K562 (cell line): ENCODE measurements around the gene DVL2. TPM values are rescaled to one million over a fixed set of nuclear protein-coding genes. Genes with fewer than 3 reads are reported as not detected.

Experiments used
- ATAC-seq: fragments of 200-7000 bp; cut with Tn5 transposase; 3 replicates; pipeline ENCODE4 v1.9.1; 2020; ENCODE audit warnings: moderate library complexity
- BruUV-seq: library from RNA; stranded (reverse); fragments of 400-500 nt; replicated peaks from 2 replicates; lab custom pipeline; 2021; lab: Mats Ljungman, UMichigan
- CTCF ChIA-PET: fragments of 300-600 bp; formaldehyde crosslinking; extraction: SDS; loops from one replicate; lab custom pipeline; 2021; ENCODE audit warnings: low intra/inter-chr PET ratio; lab: Yijun Ruan, JAX
- POLR2A ChIA-PET: fragments of 300-600, 350-650 bp; sonication (Branson Sonifier 250); formaldehyde crosslinking; extraction: SDS; loops from one replicate; lab custom pipeline; 2021; ENCODE audit warnings: antibody characterized with exemption, inconsistent platforms; lab: Yijun Ruan, JAX
- DNase-seq, 4 experiments: peaks; one replicate each; pipeline versions ENCODE4 v3.0.0 to v3.0.0-alpha.2; 2011 to 2018; ENCODE audit warnings: low spot score in 3 of 4, mixed read lengths in 3 of 4; ENCODE audit errors: extremely low read depth in 1 of 4
- FAIRE-seq: peaks from 2 replicates; lab custom pipeline; 2011; peaks lifted over from hg19 to GRCh38; lab: Jason Lieb, UNC
- H2AFZ ChIP-seq: 2 replicates; pipeline ENCODE4 v1.6.0; 2011; ENCODE audit warnings: low read depth, low read length, control low read depth, inconsistent platforms
- H3K27ac ChIP-seq: fragments of 200-600 bp; 3 replicates; pipeline ENCODE4 v1.8.0; 2011; ENCODE audit warnings: low read depth, mild to moderate bottlenecking, control low read depth, inconsistent platforms, low read length, moderate library complexity, mixed read lengths; ENCODE audit errors: extremely low read depth
- H3K27me3 ChIP-seq, 2 experiments: fragments of 300-600 bp in 1 of 2; 2 replicates in 1 of 2; 3 replicates in 1 of 2; pipeline versions ENCODE4 v1.6.0 to v1.8.0; 2011; ENCODE audit warnings: inconsistent platforms in 2 of 2, low read length in 2 of 2, mild to moderate bottlenecking in 1 of 2, mixed read lengths in 1 of 2, moderate library complexity in 1 of 2; ENCODE audit not compliant: control insufficient read depth in 2 of 2, insufficient read depth in 2 of 2
- H3K36me3 ChIP-seq: fragments of 300-600 bp; 3 replicates; pipeline ENCODE4 v1.8.0; 2011; ENCODE audit warnings: mild to moderate bottlenecking, low read length, inconsistent platforms; ENCODE audit not compliant: control insufficient read depth, insufficient read depth
- H3K4me1 ChIP-seq, 2 experiments: fragments of 200-600 bp in 1 of 2; replicated peaks in 1 of 2; 2 replicates in 1 of 2; 3 replicates in 1 of 2; pipeline versions ENCODE4 v1.5.1 to v1.8.0; 2011; ENCODE audit warnings: inconsistent platforms in 2 of 2, low read length in 2 of 2, mild to moderate bottlenecking in 1 of 2, mixed read lengths in 1 of 2, moderate library complexity in 1 of 2; ENCODE audit not compliant: control insufficient read depth in 2 of 2, insufficient read depth in 2 of 2
- H3K4me2 ChIP-seq: 2 replicates; pipeline ENCODE4 v1.6.1; 2011; ENCODE audit warnings: low read length, control low read depth, inconsistent platforms, mixed read lengths; ENCODE audit not compliant: insufficient read depth
- H3K4me3 ChIP-seq: fragments of 200-600 bp; sonication (generic), shearing (Covaris generic); 2 replicates; pipeline ENCODE4 v1.5.1; 2016; ENCODE audit warnings: control low read depth, inconsistent platforms
- H3K79me2 ChIP-seq: fragments of 200-600 bp; 3 replicates; pipeline ENCODE4 v1.8.0; 2011; ENCODE audit warnings: low read length, inconsistent platforms; ENCODE audit not compliant: control insufficient read depth, insufficient read depth
- H3K9ac ChIP-seq, 2 experiments: 2 replicates each; pipeline versions ENCODE4 v1.6.0 to v1.6.1; 2011; ENCODE audit warnings: low read depth in 2 of 2, low read length in 2 of 2, control low read depth in 1 of 2, inconsistent platforms in 1 of 2, mild to moderate bottlenecking in 1 of 2, mixed read lengths in 1 of 2; ENCODE audit not compliant: insufficient read depth in 1 of 2
- H3K9me1 ChIP-seq: one replicate; pipeline ENCODE4 v1.6.0; 2011; ENCODE audit warnings: inconsistent platforms, mild to moderate bottlenecking, low read length, moderate library complexity; ENCODE audit not compliant: control insufficient read depth, insufficient read depth
- H3K9me3 ChIP-seq: replicated peaks from 2 replicates; pipeline ENCODE4 v1.5.1; 2011; ENCODE audit warnings: low read depth, low read length, inconsistent platforms; ENCODE audit not compliant: control insufficient read depth, insufficient read depth
- H4K20me1 ChIP-seq: replicated peaks from 2 replicates; pipeline ENCODE4 v1.6.1; 2011; ENCODE audit warnings: low read length, inconsistent platforms, mixed read lengths; ENCODE audit not compliant: control insufficient read depth, insufficient read depth
- HIVEP1 ChIP-seq: fragments of 250-450 bp; sonication (Bioruptor Pico); IDR thresholded peaks from 2 replicates; pipeline ENCODE4 v1.4.0; 2020; ENCODE audit warnings: mild to moderate bottlenecking
- HNRNPUL1 ChIP-seq: fragments of 200-400 bp; formaldehyde crosslinking; IDR thresholded peaks from 2 replicates; pipeline ENCODE4 v1.6.1; 2017; ENCODE audit warnings: low read length
- PCBP1 ChIP-seq: fragments of 200-400 bp; formaldehyde crosslinking; IDR thresholded peaks from 2 replicates; pipeline ENCODE4 v1.6.1; 2018; ENCODE audit warnings: mild to moderate bottlenecking, low read depth, low read length; ENCODE audit not compliant: poor library complexity, severe bottlenecking
- PPARD ChIP-seq: fragments of 250-450 bp; sonication (Bioruptor Pico); IDR thresholded peaks from 2 replicates; pipeline ENCODE4 v1.8.0; 2022; ENCODE audit warnings: inconsistent platforms, mild to moderate bottlenecking, moderate library complexity
- SETDB1 ChIP-seq: IDR thresholded peaks from one replicate; pipeline ENCODE4 v1.6.1; 2012; ENCODE audit warnings: low read length, control low read depth, inconsistent platforms
- XRCC4 ChIP-seq: IDR thresholded peaks from one replicate; pipeline ENCODE4 v1.6.1; 2011; ENCODE audit not compliant: insufficient read depth, insufficient read length; ENCODE audit errors: extremely low read depth
- ZBTB17 ChIP-seq: fragments of 450-650 bp; formaldehyde crosslinking; IDR thresholded peaks from 2 replicates; pipeline ENCODE4 v1.4.0; 2020; ENCODE audit warnings: mild to moderate bottlenecking
- ZNF717 ChIP-seq: fragments of 250-450 bp; sonication (Bioruptor Pico); IDR thresholded peaks from 2 replicates; pipeline ENCODE4 v1.5.0; 2021
- ZNF76 ChIP-seq: fragments of 250-450 bp; sonication (Bioruptor Pico); IDR thresholded peaks from 2 replicates; pipeline ENCODE4 v1.4.0; 2020; ENCODE audit warnings: mild to moderate bottlenecking, moderate library complexity, borderline replicate concordance
- WGBS: fragments of 100-300 bp; shearing (Covaris generic); methylation state at CpG from one replicate; pipeline ENCODE4 v1.1.6; 2016; ENCODE audit warnings: low coverage, mixed read lengths; ENCODE audit not compliant: insufficient coverage; ENCODE audit errors: missing lambda C conversion rate; 5-methylcytosine and 5-hydroxymethylcytosine counted together
- in situ Hi-C: fragments of 300-500 bp; cut with MboI; formaldehyde crosslinking; loops from 4 replicates; pipeline ENCODE4 v1.15.0; 2018; ENCODE audit warnings: inconsistent platforms, mixed read lengths
- intact Hi-C: fragments of 100-400 bp; cut with micrococcal nuclease; formaldehyde crosslinking; loops from 2 replicates; pipeline ENCODE4 v1.14.2; 2022
- polyA plus RNA-seq, 8 experiments: library from polyadenylated mRNA; depleted of rRNA in 4 of 8; stranded (reverse) in 5 of 8; unstranded in 3 of 8; fragments of >200 nt; fragmentation: Nextera tagmentation in 2 of 8; fragmentation: Illumina TruSeq in 1 of 8; extraction: Ambion mirVana in 2 of 8; extraction: Trizol in 1 of 8; gene quantifications; 2 replicates each; pipeline versions ENCODE4 v1.2.1 to v1.2.3, GENCODE V29; 2011 to 2014; ENCODE audit warnings: inconsistent platforms in 1 of 8, missing spikeins in 1 of 8
- total RNA-seq, 7 experiments: library from RNA; depleted of rRNA in 6 of 7; stranded (reverse); fragments of >200 nt in 6 of 7; fragmentation: Illumina TruSeq in 2 of 7; extraction: Trizol in 2 of 7; gene quantifications; 2 replicates each; pipeline versions ENCODE4 v1.2.1 to v1.2.3, GENCODE V29; 2011 to 2021; ENCODE audit warnings: low replicate concordance in 1 of 7
- TF ChIP-seq, protein P1 (sequence below): fragments of 250-450 bp; sonication (Bioruptor Pico); IDR thresholded peaks from 2 replicates; pipeline ENCODE4 v1.5.0; 2020; ENCODE audit warnings: mild to moderate bottlenecking, borderline replicate concordance
- TF ChIP-seq, protein P2 (sequence below): fragments of 450-650 bp; formaldehyde crosslinking; IDR thresholded peaks from 2 replicates; pipeline ENCODE4 v1.4.0; 2022; ENCODE audit warnings: missing genetic modification characterization

The DVL2 gene
- total and polyA plus RNA-seq, 9 of the 15 experiments (the other 6 are each of a cell fraction or from before 2014, with no cell fraction given) = 1.3 to 49.5 (median 24.3) TPM

- H3K4me2 ChIP-seq = no peak overlapping the region
- FAIRE-seq = no peak
Observed at GRCh38 chr17:7196651-7197401, 37.5 kb downstream of the DVL2 start.

More at GRCh38 chr17:7196651-7197401, 37.5 kb downstream of the DVL2 start:
- Histone ChIP-seq H4K20me1 (no peaks in the 10 kb centered on the region), H3K9me1 (peaks cover 3% of the 10 kb centered on the region), H3K4me3 (no peak overlapping the region), H3K4me1 (no peaks in the 10 kb centered on the region; a peak in 2 of 5 replicates), H2AFZ (no peak overlapping the region), H3K79me2 (no peaks in the 10 kb centered on the region), H3K9ac (peak overlapping the region in 1 of 2 experiments; percentile 45; a peak in 1 of 4 replicates), H3K27ac (no peak overlapping the region), H3K27me3 (no peaks in the 10 kb centered on the region), H3K36me3 (peaks cover 20% of the 10 kb centered on the region; the same call in 1 of the 3 replicates), H3K9me3 (no peaks in the 10 kb centered on the region)
- 83% methylated on average over 20 of the region's 22 CpGs for WGBS
- CTCF ChIA-PET = no interaction called here
- ATAC-seq = no peak
- no TSS peak for BruUV-seq
- intact Hi-C loops = no loop called here
- TF ChIP-seq PPARD (CRISPR knock-in tag) (no peak), ZNF76 (no peak), HNRNPUL1 (no peak), SETDB1 (no peak), HIVEP1 (CRISPR knock-in tag) (no peak), ZBTB17 (no peak), ZNF717 (no peak), PCBP1 (no peak), XRCC4 (no peak)
- TF ChIP-seq, protein P1, sequence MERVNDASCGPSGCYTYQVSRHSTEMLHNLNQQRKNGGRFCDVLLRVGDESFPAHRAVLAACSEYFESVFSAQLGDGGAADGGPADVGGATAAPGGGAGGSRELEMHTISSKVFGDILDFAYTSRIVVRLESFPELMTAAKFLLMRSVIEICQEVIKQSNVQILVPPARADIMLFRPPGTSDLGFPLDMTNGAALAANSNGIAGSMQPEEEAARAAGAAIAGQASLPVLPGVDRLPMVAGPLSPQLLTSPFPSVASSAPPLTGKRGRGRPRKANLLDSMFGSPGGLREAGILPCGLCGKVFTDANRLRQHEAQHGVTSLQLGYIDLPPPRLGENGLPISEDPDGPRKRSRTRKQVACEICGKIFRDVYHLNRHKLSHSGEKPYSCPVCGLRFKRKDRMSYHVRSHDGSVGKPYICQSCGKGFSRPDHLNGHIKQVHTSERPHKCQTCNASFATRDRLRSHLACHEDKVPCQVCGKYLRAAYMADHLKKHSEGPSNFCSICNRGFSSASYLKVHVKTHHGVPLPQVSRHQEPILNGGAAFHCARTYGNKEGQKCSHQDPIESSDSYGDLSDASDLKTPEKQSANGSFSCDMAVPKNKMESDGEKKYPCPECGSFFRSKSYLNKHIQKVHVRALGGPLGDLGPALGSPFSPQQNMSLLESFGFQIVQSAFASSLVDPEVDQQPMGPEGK (CRISPR knock-in tag) = no peak
- TF ChIP-seq, protein P2, sequence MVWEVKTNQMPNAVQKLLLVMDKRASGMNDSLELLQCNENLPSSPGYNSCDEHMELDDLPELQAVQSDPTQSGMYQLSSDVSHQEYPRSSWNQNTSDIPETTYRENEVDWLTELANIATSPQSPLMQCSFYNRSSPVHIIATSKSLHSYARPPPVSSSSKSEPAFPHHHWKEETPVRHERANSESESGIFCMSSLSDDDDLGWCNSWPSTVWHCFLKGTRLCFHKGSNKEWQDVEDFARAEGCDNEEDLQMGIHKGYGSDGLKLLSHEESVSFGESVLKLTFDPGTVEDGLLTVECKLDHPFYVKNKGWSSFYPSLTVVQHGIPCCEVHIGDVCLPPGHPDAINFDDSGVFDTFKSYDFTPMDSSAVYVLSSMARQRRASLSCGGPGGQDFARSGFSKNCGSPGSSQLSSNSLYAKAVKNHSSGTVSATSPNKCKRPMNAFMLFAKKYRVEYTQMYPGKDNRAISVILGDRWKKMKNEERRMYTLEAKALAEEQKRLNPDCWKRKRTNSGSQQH (CRISPR knock-in tag) = no peak
- POLR2A ChIA-PET = no interaction called here
- no peak for DNase-seq
- in situ Hi-C loops = no loop called here
